NCI-H146 treated with DMSO at 0.1 percent for 48 hours (cell line): ENCODE results near the gene SAFB2.

Source experiments
- DNase-seq: peaks from one replicate; lab custom pipeline; 2025; ENCODE audit not compliant: unreplicated experiment; lab: John Stamatoyannopoulos, UW

Gene SAFB2

DNA sequence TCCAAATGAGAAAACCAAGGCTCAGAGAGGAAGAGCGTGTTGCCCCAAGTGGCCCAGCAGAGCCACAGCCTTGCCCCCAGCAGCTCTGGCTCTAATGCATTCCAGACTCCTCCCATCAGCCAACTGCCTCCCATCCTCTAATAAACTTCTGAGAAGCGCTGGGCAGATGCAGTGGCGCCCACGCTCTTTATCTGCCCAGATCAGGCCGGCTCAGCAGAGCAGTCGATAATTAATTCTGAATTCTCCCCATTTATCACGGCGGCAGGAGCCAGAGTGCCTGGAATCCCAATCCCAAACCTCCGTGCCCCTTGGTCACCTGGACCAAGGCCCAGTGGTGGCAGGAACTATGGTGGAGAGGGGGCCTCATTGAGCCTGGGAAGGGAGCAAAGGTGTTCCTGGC is 68.7 kb downstream of the SAFB2 start:
- DNase-seq = no peak

GRCh38 chr19:5547881-5548280 is 74.7 kb downstream of the SAFB2 start:
- peak; percentile 31 for DNase-seq

- DNase-seq = no peak
These were observed 76.6 kb downstream of the SAFB2 start for GRCh38 chr19:5545984-5546383.

- DNase-seq = no peak
These were observed 77.5 kb downstream of the SAFB2 start for GRCh38 chr19:5545051-5545450.

DNA sequence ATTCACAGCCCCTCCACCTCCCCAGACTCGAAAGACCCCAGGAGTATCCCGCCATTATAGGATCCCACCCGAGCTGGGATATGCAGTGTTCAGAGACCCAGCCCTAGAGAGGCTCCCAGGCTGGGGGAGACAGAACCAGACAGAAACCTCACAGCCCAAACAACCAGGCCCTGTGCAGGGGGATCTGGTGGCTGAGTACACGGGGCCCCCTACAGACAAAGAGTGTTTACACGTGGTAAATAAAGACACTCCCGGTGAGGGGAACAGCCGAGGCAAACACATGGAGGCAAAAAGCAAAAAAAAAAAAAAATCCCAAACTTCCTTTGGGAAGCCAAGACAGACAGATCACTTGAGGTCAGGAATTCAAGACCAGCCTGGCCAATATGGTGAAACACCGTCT is 79.9 kb downstream of the SAFB2 start:
- DNase-seq = no peak

GRCh38 chr19:5541456-5541855 is 81.1 kb downstream of the SAFB2 start:
- no peak for DNase-seq

DNA sequence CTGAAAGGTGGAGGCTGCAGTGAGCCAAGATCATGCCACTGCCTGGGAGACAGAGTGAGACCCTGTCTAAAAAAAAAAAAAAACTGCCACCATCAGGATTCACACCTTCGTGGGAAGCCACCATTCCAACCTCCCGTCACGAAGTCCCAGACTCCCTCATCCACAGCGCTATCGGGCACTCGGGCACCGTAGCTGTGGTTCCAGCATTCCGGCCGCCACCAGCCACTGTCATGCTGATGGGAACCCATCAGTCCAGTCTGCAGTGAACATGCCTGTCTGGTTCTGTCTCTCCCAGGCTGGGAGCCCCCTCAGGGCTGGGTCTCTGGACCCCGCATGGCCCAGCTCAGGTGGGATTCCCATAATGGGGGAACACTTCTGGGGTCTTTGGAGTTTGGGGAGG is 82.4 kb downstream of the SAFB2 start:
- DNase-seq = no peak

DNA sequence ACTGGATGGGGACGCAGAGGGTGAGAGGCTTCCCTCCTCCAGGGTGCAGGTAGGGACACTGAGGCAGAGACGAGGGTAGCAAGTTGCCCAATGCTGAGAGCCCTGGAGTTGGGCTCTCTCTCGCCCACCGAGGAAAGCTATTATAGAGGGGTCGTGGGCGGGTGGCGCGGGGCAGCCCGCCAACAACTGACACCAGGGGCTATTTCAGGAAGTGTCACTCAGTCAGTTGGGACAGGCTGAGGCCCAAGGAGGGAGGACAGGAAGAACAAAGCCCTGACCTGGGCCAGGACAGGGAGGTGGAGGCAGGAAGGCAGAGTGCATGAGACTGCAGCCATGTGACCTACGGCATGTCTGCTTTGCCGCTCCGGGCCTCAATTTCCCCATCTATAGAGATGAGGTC is 84.7 kb downstream of the SAFB2 start:
- DNase-seq = no peak
